B cell (primary cell): ENCODE data around the gene WBP4.

Source experiments
- CTCF ChIP-seq: fragments of 200-600 bp; IDR thresholded peaks from one replicate; pipeline ENCODE4 v1.8.0; 2022; ENCODE audit warnings: antibody characterized with exemption, mild to moderate bottlenecking
- EZH2 ChIP-seq: IDR thresholded peaks from 2 replicates; pipeline ENCODE4 v1.6.1; 2012; ENCODE audit warnings: borderline replicate concordance, low read depth, mild to moderate bottlenecking, moderate library complexity, low read length; ENCODE audit not compliant: insufficient read depth, poor library complexity, severe bottlenecking

- TF ChIP-seq CTCF (no peak), EZH2 (no peak)
Observed at GRCh38 chr13:41015920-41016319, 45.4 kb upstream of the WBP4 start.
